Measurements from ENCODE around the gene ADAM8. TPM values are rescaled to one million over a fixed set of nuclear protein-coding genes. Genes with fewer than 3 reads are reported as not detected.

The ADAM8 gene
- total RNA-seq, 1 donor: 0.36 TPM

DNA sequence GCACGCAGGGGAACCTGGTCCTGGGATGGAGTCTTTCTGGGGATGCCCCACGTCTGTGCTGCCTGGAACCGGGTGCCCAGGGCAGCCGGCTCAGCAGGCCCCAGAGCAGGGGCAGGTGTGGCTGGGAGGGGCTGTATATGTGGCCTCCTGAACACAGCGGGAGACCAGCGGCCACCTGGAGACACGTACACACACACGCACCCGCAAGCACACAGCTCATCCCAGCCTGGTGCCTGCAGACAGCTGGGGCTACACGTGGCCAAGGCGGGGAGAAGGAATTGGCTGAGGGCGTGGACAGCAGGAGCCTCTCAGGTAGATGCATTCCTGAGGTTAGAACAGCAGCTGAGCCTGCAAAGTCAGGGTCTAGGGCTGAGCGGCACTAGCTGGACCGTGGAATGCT, 14.0 kb downstream of the ADAM8 start:
- TF ChIP-seq, protein P1, sequence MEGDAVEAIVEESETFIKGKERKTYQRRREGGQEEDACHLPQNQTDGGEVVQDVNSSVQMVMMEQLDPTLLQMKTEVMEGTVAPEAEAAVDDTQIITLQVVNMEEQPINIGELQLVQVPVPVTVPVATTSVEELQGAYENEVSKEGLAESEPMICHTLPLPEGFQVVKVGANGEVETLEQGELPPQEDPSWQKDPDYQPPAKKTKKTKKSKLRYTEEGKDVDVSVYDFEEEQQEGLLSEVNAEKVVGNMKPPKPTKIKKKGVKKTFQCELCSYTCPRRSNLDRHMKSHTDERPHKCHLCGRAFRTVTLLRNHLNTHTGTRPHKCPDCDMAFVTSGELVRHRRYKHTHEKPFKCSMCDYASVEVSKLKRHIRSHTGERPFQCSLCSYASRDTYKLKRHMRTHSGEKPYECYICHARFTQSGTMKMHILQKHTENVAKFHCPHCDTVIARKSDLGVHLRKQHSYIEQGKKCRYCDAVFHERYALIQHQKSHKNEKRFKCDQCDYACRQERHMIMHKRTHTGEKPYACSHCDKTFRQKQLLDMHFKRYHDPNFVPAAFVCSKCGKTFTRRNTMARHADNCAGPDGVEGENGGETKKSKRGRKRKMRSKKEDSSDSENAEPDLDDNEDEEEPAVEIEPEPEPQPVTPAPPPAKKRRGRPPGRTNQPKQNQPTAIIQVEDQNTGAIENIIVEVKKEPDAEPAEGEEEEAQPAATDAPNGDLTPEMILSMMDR (IDR thresholded peaks at IDR 0.05; ENCODE audit: insufficient read depth, low read length): no peak
- H3K4me3 ChIP-seq (ENCODE audit: low read depth, low read length): no peak overlapping the region
- DNase-seq (ENCODE audit: low read depth): no peak

DNA sequence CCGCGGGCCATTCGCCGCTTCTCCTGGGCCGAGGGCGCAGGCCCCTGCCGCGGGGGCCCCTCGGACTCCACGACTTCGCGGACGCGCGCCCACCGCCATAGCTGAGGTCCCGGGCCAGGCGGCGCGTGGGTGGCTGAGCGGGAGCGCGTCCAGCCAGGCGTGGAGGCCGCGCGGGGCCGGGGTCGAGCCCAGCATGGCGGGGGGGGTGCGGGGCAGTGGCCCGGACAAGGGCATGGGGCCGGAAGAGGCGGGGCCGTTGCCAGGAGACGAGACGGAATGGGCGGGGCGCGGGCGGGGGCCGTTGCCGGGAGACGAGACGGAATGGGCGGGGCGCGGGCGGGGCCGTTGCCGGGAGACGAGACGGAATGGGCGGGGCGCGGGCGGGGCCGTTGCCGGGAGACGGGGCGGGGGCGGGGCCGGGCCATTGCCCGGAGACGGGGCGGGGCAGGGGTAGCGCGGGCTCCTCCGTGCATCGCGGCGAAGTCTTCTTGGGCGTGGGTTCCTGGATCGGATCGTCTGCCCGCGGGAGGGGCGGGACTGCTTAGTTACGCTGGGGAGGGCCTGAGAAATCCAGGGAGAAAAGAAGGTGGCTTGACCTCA, 14.8 kb downstream of the ADAM8 start:
- H3K4me3 ChIP-seq (ENCODE audit: low read depth, low read length): peak overlapping the region; percentile 65
- DNase-seq (ENCODE audit: low read depth): peak; percentile 43
- TF ChIP-seq, protein P1 (IDR thresholded peaks at IDR 0.05; ENCODE audit: insufficient read depth, low read length): no peak

DNA sequence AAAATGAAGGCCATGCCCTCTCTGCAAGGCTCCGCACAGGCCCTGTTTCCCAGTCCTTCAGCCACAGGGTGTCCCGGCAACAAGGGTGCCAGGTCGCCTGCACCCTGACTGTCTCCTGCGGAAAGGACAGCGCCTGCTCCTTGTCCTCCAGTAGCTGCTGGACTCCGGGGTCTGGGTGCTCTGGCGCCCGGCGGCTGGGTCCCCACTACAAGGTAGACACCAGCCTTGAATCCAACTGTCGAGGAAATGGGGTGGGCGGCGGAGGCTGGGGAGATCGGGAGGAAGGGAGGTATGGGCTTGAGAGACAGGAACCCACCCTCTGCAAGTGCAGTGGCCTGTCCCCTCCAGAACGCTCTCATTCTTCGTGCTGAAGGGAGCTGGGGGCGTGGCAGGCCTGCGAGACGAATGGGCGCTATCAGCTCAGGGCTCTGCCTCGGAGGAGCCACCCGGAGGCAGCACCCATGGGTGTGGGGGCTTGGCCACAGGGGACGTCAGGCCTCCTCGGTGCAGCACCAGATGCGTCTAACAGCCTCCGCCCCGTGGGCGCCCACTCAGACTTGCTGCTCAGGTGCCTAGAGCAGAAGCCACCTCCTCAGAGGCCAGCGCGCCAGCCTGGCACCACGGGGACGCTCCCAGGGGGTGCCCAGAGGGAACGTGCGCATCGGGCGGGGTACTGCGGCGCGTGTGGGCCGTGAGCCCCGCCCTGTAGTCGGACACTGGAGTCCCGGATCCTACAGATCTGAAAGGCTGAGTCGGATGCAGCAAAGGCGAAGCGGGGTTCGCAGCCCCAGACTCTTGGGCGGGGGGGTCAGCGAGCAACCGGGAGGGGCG, 15.6 kb downstream of the ADAM8 start:
- TF ChIP-seq, protein P1 (IDR thresholded peaks at IDR 0.05; ENCODE audit: insufficient read depth, low read length): no peak
- peak overlapping the region; percentile 65 for H3K4me3 ChIP-seq (ENCODE audit: low read depth, low read length)
- DNase-seq (ENCODE audit: low read depth): no peak

DNA sequence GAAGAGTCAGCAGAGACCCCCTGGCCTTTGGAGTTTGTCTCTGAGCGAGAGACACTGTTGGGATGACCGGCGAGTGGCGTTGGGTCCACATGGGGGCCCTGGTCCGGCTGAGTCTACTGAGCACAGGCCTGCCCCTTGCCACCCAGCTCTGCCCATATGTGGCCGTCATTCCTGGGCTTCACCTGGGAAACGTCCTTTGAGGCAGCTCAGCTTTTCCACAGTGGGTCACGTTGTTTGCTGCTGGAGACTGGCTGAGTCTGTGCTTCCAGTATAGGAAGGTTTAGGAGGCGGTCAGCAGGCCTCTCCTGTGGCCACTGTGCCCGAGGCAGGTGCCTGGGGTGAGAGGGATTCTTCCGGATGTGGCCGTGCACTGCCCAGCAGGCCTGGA, 17.1 kb downstream of the ADAM8 start:
- TF ChIP-seq, protein P1 (IDR thresholded peaks at IDR 0.05; ENCODE audit: insufficient read depth, low read length): no peak
- H3K4me3 ChIP-seq (ENCODE audit: low read depth, low read length): no peak overlapping the region
- DNase-seq (ENCODE audit: low read depth): no peak

DNA sequence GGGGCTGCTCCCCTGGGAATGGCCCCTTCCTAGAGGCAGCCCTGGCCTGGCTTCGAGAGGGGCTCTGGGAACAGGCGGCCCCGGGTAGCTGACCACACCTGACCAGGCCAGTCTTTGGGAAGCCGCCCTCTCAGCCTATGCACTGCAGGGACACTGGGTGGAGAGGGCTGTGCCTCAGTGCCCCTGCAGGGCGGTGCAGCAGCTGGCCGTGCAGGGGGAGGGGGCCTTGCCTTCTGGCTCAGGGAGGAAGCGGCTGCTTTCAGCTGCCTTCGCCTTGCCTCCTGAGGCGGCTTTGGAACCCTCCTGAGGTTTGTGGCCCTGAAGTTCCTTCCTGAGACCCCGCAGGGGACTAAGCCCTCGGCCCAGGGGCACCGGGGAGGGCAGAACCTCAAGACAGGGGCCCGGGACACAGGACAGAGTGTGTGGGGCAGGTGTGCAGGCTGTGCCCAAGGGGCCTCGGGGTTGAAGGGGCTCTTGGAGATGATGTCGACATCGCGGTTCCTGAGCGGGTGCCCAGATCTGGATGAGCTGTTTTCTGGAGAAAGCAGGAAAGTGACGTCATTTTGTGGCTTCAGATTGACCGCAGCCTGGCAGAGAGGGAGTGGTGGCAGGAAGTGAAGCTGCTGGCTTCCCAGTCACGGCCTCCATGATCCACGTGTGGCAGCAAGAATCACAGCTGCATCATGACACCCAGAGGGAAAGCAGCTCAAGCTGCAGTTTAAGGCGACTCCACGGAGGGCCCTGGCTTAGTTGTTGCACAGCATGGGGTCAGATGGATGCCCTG, 17.7 kb downstream of the ADAM8 start:
- DNase-seq (ENCODE audit: low read depth): peak; percentile 99
- H3K4me3 ChIP-seq (ENCODE audit: low read depth, low read length): no peak overlapping the region
- TF ChIP-seq, protein P1 (IDR thresholded peaks at IDR 0.05; ENCODE audit: insufficient read depth, low read length): no peak

DNA sequence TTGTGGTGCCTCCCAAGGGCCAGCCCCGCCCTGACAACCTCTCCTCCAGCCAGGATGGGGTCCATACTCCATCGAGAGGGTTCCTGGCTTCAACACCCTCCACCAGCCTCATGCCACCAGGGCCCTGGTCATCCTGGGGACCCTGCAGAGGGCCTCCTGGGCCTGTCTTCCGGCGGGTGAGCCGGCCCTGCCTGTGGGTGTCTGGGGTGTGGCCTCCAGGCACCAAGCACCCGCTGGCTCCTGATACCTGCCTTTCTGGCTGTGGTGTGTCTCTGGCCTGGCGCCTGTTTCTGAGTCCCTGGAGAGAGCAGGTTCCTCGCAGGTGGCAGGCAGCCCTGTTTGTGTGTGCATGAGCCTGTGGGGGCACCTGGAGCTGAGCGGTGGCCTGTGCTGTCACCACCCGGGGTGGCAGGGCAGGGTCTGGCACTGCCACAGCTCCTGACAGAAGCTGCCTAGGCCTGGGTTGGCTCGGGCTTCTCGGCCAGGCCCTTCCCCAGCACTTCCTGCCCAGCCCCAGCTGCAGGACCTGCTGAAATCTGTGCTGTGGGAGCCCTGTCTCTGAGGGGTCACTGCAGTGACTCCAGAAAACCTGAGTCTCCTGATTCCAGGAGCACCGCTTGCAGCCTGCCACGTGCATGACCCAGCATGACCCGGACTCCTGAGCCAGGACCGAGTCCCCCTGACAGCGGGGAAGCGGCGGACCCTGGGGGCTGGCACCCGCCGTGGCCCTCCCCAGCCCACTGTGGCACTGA, 18.4 kb downstream of the ADAM8 start:
- H3K4me3 ChIP-seq (ENCODE audit: low read depth, low read length): no peak overlapping the region
- DNase-seq (ENCODE audit: low read depth): no peak
- TF ChIP-seq, protein P1 (IDR thresholded peaks at IDR 0.05; ENCODE audit: insufficient read depth, low read length): no peak

All from fibroblast of the aortic adventitia (primary cell).